Prostate gland (tissue), 2 donors: ENCODE measurements around the gene DNAJC11.
A peak's percentile ranks its signal among the peaks of the same experiment; 100 is the strongest.

ENCODE experiments used
- POLR2AphosphoS5 ChIP-seq: sonication (generic); formaldehyde crosslinking; IDR thresholded peaks from one replicate; pipeline ENCODE4 v1.6.1; 2017; ENCODE audit warnings: antibody characterized with exemption
- TF ChIP-seq, protein P1 (sequence below), 4 experiments: fragments of 200-600 bp in 2 of 4; fragments of 450-650 bp in 2 of 4; sonication (generic) in 2 of 4; IDR thresholded peaks; 1 replicate in 3 of 4; 2 replicates in 1 of 4; pipeline ENCODE4 v1.5.1; 2016 to 2019; ENCODE audit warnings: antibody characterized with exemption in 4 of 4, mild to moderate bottlenecking in 2 of 4, moderate library complexity in 2 of 4

DNA sequence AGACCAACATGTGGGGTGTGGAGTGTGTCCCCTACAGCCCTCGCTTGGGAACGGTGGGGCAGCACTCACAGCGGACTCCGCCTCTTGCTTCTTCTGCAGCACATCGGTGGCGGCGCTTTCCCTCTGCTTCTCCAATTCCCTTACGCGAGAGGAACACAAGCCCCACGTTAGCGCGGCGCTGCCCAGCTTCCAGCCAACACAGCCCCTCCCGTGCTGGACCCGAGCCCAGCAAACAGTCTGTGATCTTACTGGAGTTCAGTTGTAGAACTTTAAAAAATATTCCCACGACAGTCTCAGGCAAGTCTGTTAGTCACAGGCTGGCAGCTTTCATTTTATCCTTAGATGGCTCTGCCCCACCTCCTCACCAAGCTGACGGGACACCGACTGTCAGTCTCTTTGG is 63.4 kb downstream of the DNAJC11 start:
- TF ChIP-seq POLR2AphosphoS5 = peak; percentile 69
- TF ChIP-seq, protein P1, sequence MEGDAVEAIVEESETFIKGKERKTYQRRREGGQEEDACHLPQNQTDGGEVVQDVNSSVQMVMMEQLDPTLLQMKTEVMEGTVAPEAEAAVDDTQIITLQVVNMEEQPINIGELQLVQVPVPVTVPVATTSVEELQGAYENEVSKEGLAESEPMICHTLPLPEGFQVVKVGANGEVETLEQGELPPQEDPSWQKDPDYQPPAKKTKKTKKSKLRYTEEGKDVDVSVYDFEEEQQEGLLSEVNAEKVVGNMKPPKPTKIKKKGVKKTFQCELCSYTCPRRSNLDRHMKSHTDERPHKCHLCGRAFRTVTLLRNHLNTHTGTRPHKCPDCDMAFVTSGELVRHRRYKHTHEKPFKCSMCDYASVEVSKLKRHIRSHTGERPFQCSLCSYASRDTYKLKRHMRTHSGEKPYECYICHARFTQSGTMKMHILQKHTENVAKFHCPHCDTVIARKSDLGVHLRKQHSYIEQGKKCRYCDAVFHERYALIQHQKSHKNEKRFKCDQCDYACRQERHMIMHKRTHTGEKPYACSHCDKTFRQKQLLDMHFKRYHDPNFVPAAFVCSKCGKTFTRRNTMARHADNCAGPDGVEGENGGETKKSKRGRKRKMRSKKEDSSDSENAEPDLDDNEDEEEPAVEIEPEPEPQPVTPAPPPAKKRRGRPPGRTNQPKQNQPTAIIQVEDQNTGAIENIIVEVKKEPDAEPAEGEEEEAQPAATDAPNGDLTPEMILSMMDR (IDR thresholded peaks at IDR 0.05) = no peak
